Frontal cortex (tissue), 1 donor: ENCODE results near the gene GPR3. TPM values are rescaled to one million over a fixed set of nuclear protein-coding genes. Genes with fewer than 3 reads are reported as not detected.

Source experiments
- total RNA-seq: library from RNA; depleted of rRNA; stranded (reverse); fragments of >200 nt; gene quantifications from one replicate; pipeline ENCODE4 v1.2.3, GENCODE V29; 2014

The GPR3 gene
- total RNA-seq, 1 donor from 2014 or later = 0.41 TPM

Other genes starting within 250 kb of the GPR3 start
- gene SLC9A1, start 237.5 kb upstream of the GPR3 start, total RNA-seq = 2.0 TPM
- gene WDTC1, start 158.0 kb upstream of the GPR3 start, total RNA-seq = 15.5 TPM
- gene TMEM222, start 70.5 kb upstream of the GPR3 start, total RNA-seq = 19.6 TPM
- not detected for gene SYTL1, start 50.6 kb upstream of the GPR3 start, total RNA-seq
- gene MAP3K6, start 25.7 kb upstream of the GPR3 start, total RNA-seq = 0.82 TPM
- gene FCN3, start 17.8 kb upstream of the GPR3 start, total RNA-seq = not detected
- not detected for gene CD164L2, start 9.3 kb upstream of the GPR3 start, total RNA-seq
- 4.5 TPM for gene WASF2, start 97.5 kb downstream of the GPR3 start, total RNA-seq
- gene AHDC1, start 211.5 kb downstream of the GPR3 start, total RNA-seq = 10.6 TPM
- gene FGR, start 242.6 kb downstream of the GPR3 start, total RNA-seq = 0.41 TPM